Mesothelial cell of epicardium (in vitro differentiated cells): ENCODE results near the gene OLFML2A. TPM values are rescaled to one million over a fixed set of nuclear protein-coding genes. Genes with fewer than 3 reads are reported as not detected.

Source experiments
- DNase-seq, 2 experiments: peaks; one replicate each; pipeline ENCODE4 v3.0.0; 2021; ENCODE audit warnings: low spot score in 2 of 2; ENCODE audit not compliant: unreplicated experiment in 2 of 2
- H3K27ac Mint-ChIP-seq: 2 replicates; pipeline ENCODE4 v1.8.0; 2021; ENCODE audit warnings: mixed read lengths
- H3K27me3 Mint-ChIP-seq: 2 replicates; pipeline ENCODE4 v1.8.0; 2021; ENCODE audit warnings: low read depth, mixed read lengths
- H3K36me3 Mint-ChIP-seq: 2 replicates; pipeline ENCODE4 v1.8.0; 2021; ENCODE audit warnings: mixed read lengths
- H3K4me1 Mint-ChIP-seq: 2 replicates; pipeline ENCODE4 v1.8.0; 2021; ENCODE audit warnings: mixed read lengths
- H3K4me3 Mint-ChIP-seq: 2 replicates; pipeline ENCODE4 v1.8.0; 2021; ENCODE audit warnings: mild to moderate bottlenecking, moderate library complexity, mixed read lengths
- H3K9me3 Mint-ChIP-seq: 2 replicates; pipeline ENCODE4 v1.8.0; 2021; ENCODE audit warnings: mixed read lengths
- total RNA-seq: library from RNA; stranded (reverse); gene quantifications from 3 replicates; pipeline ENCODE4 v1.2.1, GENCODE V29; 2021
- TF ChIP-seq, protein P1 (sequence below): fragments of 200-600 bp; sonication (generic); IDR thresholded peaks from one replicate; pipeline ENCODE4 v1.5.0; 2021; ENCODE audit warnings: antibody characterized with exemption; ENCODE audit not compliant: unreplicated experiment

The OLFML2A gene
- total RNA-seq, 1 donor from 2014 or later: 37.4 TPM

DNA sequence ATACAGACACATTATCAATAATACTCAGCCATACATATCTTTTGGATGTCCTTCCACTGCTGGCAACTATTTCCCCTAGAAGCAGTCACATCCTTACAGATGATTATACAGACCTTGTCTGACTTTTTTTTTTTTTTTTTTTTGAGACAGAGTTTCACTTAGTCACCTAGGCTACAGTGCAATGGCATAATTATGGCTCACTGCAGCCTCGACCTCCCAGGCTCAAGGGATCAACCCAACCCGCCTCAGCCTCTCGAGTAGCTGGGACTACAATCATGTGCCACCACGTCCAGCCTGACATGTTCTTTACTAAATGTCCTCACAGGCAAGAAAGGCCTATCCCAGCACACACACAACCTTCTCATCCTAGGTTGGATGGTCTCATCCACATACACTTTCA, 29.9 kb upstream of the OLFML2A start:
- DNase-seq: no peak
- no peak overlapping the region for H3K4me3 Mint-ChIP-seq
- no peaks in the 10 kb centered on the region for H3K27me3 Mint-ChIP-seq
- H3K4me1 Mint-ChIP-seq: peaks cover 6% of the 10 kb centered on the region
- TF ChIP-seq, protein P1, sequence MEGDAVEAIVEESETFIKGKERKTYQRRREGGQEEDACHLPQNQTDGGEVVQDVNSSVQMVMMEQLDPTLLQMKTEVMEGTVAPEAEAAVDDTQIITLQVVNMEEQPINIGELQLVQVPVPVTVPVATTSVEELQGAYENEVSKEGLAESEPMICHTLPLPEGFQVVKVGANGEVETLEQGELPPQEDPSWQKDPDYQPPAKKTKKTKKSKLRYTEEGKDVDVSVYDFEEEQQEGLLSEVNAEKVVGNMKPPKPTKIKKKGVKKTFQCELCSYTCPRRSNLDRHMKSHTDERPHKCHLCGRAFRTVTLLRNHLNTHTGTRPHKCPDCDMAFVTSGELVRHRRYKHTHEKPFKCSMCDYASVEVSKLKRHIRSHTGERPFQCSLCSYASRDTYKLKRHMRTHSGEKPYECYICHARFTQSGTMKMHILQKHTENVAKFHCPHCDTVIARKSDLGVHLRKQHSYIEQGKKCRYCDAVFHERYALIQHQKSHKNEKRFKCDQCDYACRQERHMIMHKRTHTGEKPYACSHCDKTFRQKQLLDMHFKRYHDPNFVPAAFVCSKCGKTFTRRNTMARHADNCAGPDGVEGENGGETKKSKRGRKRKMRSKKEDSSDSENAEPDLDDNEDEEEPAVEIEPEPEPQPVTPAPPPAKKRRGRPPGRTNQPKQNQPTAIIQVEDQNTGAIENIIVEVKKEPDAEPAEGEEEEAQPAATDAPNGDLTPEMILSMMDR: no peak
- no peaks in the 10 kb centered on the region for H3K36me3 Mint-ChIP-seq
- H3K9me3 Mint-ChIP-seq: no peaks in the 10 kb centered on the region
- no peak overlapping the region for H3K27ac Mint-ChIP-seq

DNA sequence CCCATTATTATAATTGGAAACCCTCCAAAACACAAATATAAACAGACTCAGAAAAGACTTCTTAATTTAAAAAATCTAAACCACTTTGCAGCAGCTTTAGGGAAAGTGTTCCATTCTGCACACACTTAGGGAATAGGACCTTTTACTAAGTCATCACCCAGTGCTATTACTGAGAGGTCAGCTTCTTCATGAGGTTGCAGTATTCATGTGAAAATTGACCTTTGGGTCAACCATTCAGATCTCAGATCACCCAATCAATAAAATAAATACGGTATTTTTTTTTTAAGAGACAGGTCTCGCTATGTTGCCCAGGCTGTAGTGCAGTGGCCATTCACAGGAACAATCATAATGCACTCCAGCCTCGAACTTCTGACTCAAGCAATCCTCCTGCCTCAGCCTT, 27.6 kb upstream of the OLFML2A start:
- Mint-ChIP-seq H3K36me3 (no peaks in the 10 kb centered on the region), H3K4me1 (peaks cover 7% of the 10 kb centered on the region), H3K27me3 (no peaks in the 10 kb centered on the region), H3K27ac (no peak overlapping the region), H3K4me3 (no peak overlapping the region), H3K9me3 (no peaks in the 10 kb centered on the region)
- no peak for DNase-seq
- TF ChIP-seq, protein P1: no peak

GRCh38 chr9:124749781-124750180, 27.2 kb upstream of the OLFML2A start:
- no peaks in the 10 kb centered on the region for H3K9me3 Mint-ChIP-seq
- peaks cover 12% of the 10 kb centered on the region for H3K4me1 Mint-ChIP-seq
- no peaks in the 10 kb centered on the region for H3K36me3 Mint-ChIP-seq
- TF ChIP-seq, protein P1: no peak
- no peak overlapping the region for H3K4me3 Mint-ChIP-seq
- no peak overlapping the region for H3K27ac Mint-ChIP-seq
- no peak for DNase-seq
- H3K27me3 Mint-ChIP-seq: no peaks in the 10 kb centered on the region

- no peaks in the 10 kb centered on the region for H3K36me3 Mint-ChIP-seq
- H3K27ac Mint-ChIP-seq: peak overlapping the region; percentile 71
- TF ChIP-seq, protein P1: no peak
- DNase-seq: no peak
- no peaks in the 10 kb centered on the region for H3K27me3 Mint-ChIP-seq
- H3K4me1 Mint-ChIP-seq: peaks cover 41% of the 10 kb centered on the region
- no peak overlapping the region for H3K4me3 Mint-ChIP-seq
- H3K9me3 Mint-ChIP-seq: no peaks in the 10 kb centered on the region
Measured at GRCh38 chr9:124752967-124753366, 24.0 kb upstream of the OLFML2A start.

- H3K4me3 Mint-ChIP-seq: no peak overlapping the region
- no peak overlapping the region for H3K27ac Mint-ChIP-seq
- no peaks in the 10 kb centered on the region for H3K36me3 Mint-ChIP-seq
- TF ChIP-seq, protein P1: no peak
- H3K9me3 Mint-ChIP-seq: no peaks in the 10 kb centered on the region
- DNase-seq: no peak
- peaks cover 55% of the 10 kb centered on the region for H3K4me1 Mint-ChIP-seq
- H3K27me3 Mint-ChIP-seq: no peaks in the 10 kb centered on the region
Measured at GRCh38 chr9:124754289-124754688, 22.6 kb upstream of the OLFML2A start.

GRCh38 chr9:124755061-124755460, 21.9 kb upstream of the OLFML2A start:
- no peak overlapping the region for H3K27ac Mint-ChIP-seq
- no peak for DNase-seq
- TF ChIP-seq, protein P1: no peak
- no peaks in the 10 kb centered on the region for H3K9me3 Mint-ChIP-seq
- no peak overlapping the region for H3K4me3 Mint-ChIP-seq
- no peaks in the 10 kb centered on the region for H3K27me3 Mint-ChIP-seq
- no peaks in the 10 kb centered on the region for H3K36me3 Mint-ChIP-seq
- peaks cover 57% of the 10 kb centered on the region for H3K4me1 Mint-ChIP-seq
